Cerebellar nuclear complex (tissue), 1 donor: ENCODE results near the gene RAD51B.
"Not testable (repeated sequence)": the region's sequence is repeated elsewhere in the genome, so short reads cannot be mapped to it uniquely, and the experiment has no call there.

Experiments
- DNase-seq, 2 experiments: peaks; one replicate each; lab custom pipeline; 2025; lab: John Stamatoyannopoulos, UW

RAD51B gene

DNA sequence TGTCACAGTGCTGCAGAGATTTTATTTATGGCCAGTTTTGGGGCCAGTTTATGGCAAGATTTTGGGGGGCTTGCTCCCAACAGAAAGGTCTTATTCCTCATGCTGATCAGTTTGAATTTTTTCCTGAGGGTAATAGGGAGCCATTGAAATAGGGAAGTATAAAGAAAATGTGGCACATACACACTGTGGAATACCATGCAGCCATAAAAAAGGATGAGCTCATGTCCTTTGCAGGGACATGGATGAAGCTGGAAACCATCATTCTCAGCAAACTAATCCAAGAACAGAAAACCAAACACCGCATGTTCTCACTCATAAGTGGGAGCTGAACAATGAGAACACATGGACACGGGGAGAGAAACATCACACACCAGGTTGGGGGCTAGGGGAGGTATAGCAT lies 483.4 kb downstream of the RAD51B start:
- not testable (repeated sequence) for DNase-seq

DNA sequence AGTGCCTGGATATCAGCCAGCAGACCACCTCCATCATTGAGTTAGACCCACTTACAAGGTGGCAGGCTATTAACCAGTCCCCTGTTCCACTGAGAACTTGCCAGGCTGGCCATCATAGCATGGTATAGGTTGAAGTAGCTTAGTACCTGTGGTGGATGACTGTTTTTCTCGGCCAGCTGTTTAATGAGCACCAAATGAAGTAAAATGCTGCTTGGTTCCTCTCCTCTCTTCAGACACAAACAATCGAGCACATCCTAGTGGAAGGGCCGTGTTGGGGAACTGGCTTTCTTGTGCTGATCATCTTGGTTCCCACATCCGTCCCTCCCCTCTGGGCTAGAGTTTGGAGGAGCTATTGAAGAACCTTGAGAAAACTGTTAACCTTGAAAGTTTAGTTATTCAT lies 486.2 kb downstream of the RAD51B start:
- no peak for DNase-seq

- DNase-seq: no peak
Observed at GRCh38 chr14:68306265-68306933, 486.8 kb downstream of the RAD51B start.

- DNase-seq: no peak
Observed at GRCh38 chr14:68306934-68307789, 487.6 kb downstream of the RAD51B start.

DNA sequence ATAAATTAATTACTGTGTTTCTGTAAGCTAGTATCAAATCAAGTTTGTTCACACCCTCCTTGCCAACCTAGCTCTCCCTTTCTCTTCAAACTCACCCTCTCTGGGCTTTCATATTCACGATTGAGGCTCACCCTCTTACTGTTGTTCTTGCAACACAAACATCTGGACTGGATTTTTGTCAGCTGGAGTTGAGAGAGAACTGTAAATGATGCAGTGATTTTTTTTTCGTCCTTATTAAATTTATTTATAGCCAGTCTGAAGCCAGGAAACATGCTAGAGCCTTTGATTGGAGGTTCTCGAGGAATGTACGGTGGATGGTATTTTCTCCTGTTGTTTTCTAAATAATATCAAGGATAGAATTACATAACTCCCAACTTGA lies 488.2 kb downstream of the RAD51B start:
- no peak for DNase-seq

DNA sequence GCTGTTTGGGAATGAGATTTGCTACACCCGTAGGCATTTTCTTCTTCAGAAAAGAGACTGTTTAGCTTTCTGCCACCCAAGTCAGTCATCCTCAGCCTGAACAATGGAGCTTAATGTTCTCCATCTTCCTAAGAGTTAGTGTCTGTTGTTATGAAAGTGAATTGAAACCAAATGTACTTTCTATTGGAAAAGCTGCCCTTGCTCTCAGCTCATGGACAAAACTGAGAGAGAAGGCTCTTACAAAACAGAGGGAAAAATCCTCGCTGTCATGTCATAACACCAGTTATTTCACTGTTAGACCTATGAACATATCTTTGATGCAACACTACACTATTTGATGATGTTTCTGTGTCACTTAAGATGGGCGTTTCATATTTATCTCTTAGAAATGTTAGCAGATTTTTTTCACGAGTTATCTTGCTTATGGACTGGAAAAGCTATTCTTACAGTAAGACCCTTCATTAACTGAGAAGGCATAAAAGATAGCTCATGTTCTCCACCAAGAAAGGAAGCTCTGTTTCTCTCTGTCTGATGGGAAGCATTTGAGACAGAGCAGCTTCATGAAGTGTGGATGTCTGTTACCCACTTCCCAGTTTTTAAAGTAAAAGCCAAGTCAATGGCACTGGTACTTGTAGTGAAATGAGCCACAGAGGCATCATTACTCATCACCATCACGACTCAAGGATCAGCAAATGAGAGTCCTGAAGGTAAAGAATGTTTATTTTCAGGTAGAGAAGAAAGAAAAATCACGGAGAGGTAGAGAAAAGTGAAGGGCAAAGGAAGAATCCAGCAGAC lies 489.3 kb downstream of the RAD51B start:
- no peak for DNase-seq

DNA sequence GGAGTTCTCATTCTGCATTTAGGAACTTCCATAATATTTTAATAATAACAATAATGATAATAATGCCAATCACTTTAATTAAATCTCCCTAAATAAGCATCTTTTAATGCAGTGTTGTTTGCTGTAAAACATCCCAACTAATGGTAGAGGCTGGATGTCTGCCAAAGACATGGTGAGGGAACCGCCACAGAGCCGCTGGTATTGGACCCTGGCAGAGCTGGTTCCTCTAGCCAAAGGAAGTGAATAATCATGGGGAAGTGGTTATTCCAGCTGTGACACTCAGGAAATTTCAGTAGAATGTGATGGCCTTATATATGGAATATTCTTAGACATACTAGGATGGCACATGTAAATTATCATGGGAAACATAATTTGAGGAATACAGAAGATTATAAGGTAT lies 490.0 kb downstream of the RAD51B start:
- no peak for DNase-seq

GRCh38 chr14:68312300-68312699 lies 492.7 kb downstream of the RAD51B start:
- no peak for DNase-seq

DNA sequence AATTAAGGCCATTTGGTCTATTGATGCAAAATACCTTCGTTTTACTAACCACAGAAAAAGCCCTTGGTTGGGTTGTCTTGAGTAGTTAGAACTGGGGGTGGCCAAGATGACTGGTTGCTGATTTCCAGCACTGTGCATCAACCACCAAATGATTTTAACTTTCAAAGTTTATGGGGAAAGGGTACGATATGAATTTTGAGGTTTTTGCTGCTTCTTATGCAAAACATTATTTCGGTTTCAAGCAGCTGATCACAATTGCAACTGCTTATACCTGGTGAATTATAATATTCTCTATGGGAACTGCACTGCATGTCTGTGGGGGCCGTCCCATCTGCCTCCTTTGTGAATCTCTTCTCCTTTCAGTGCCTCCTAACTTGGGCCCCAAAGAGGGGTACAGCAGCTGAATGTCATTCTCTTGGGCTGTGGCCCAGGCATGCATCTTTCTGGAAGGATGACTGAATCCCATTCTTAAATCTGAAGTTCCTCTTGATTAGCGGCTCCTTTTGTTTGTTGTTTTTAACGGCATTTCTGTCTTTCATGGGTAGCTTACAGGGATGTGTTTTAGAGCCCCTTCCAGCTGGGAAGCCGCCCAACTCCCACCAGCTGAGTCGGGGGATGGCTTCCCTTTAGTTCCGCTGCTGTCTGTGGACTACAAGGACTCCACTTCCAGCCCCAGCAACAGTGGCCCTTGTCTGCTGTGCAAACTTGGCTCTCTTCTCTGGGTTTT lies 493.5 kb downstream of the RAD51B start:
- no peak for DNase-seq

- no peak for DNase-seq
Observed at GRCh38 chr14:68314642-68315041, 495.1 kb downstream of the RAD51B start.

DNA sequence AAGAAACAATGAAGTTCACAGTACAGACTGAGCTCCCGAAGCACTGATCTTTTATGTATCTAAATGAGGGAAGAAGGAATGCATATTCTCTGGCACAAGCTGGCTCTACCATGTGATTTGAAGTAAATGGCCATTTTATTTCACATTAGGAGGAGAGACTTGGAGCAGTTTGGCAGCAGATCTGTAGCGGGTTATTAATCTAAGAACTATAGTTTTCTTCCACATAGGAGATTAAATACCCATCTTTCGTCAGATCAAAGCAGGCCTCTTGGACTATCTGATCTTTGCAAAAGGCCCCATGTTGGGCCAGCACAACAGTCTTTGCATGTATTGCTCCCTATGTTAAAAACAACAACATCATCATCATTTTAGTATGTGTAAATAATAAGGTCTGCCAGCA lies 495.5 kb downstream of the RAD51B start:
- DNase-seq: no peak

GRCh38 chr14:68316078-68316868 lies 496.7 kb downstream of the RAD51B start:
- DNase-seq: no peak

DNA sequence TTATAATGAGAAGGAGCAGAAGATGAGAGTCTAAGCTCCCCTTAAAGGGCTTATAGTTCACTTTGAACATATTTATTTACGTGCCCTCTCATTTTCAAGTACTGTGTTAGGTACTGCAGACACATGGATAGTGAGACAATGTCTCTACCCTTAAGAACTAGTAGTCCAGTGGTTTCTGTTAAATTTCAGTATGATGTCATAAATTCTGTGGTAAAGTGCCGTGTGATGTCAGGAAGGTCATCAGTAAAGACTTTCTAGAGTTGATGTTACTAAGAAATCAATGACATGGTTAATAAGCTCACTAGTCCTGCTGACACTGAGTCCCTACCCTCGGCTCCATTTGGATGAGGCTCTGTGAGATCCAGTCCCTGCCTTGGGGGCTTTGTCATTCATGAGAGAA lies 497.7 kb downstream of the RAD51B start:
- no peak for DNase-seq

DNA sequence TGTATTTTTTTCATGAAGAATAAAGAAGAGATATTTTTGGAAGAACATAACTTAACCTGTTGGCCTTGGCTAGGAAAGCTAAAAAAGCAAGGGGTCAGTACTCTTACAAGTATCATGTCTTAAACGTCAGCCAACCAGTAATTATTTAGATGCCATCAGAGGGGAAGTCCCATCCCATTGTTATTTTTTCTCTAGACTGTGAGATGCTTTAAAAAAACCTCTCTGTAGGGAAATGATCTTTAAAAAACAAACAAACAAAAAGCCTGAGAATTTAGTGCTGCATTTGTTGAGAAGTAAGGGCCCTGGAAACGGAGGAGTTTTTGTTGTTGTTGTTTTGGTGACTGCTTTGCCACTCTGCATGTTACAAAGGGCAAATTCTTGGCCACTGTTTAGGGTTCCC lies 499.2 kb downstream of the RAD51B start:
- DNase-seq: no peak

- no peak for DNase-seq
Observed at GRCh38 chr14:68320495-68320894, 500.9 kb downstream of the RAD51B start.

DNA sequence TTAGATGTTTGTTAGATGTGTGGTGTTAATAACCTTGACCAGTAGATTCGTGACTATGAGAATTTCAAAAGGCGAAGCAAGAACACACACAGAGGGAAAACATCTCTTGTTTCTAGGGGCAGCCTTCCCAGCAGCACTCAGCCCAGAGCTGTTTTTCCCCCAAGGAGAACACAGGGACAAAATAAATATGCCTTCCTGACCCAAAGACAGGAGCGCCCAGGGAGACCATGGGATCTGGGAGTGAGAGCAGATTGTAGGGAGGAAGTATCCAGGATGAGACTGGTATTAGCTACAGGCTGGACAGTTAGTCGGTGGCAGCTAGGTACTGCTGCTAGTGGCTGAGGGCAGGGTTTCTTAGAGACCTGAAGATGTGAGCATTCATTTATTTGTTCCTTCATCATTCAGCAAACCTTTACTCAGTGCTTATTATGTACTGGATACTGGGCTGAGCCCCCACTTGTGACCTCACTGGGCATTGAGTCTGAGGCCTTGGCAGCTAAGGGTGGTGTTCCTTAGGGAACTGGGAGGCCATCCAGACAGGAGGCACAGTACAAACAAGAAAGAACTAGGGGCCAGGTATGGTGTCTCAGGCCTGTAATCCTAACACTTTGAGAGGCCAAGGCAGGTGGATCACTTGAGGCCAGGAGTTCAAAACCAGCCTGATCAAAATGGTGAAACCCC lies 503.5 kb downstream of the RAD51B start:
- DNase-seq: no peak

GRCh38 chr14:68325267-68325807 lies 505.8 kb downstream of the RAD51B start:
- DNase-seq: no peak

- DNase-seq: no peak
Observed at GRCh38 chr14:68327231-68327630, 507.7 kb downstream of the RAD51B start.

GRCh38 chr14:68328509-68328908 lies 508.9 kb downstream of the RAD51B start:
- no peak for DNase-seq

DNA sequence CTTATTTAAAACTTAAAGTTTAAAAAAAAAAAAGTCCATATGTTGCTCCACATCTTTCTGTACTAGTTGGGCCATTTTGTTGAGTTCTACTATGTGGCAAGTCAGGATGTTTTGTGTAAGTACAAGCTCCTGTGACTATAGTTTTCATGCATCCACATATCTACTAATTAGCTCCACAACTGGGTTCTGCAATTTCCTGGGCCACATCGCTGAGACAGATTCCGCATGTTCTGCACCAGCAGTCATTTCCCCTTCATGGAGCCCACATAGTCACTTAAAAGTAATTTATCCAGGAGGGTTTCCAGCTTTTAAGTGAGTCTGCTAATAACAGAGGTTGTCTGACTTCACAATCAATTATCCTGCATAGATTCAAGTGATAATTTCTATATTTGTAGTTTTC lies 511.8 kb downstream of the RAD51B start:
- DNase-seq: no peak
